NCI-H2227 (cell line): ENCODE results near the gene MFN1.
"Not testable (repeated sequence)": the region's sequence is repeated elsewhere in the genome, so short reads cannot be mapped to it uniquely, and the experiment has no call there.

Source experiments
- DNase-seq: peaks from one replicate; lab custom pipeline; 2025; ENCODE audit not compliant: unreplicated experiment; lab: John Stamatoyannopoulos, UW

Gene MFN1

GRCh38 chr3:179347345-179348194, at the start of gene MFN1:
Gene MFN1 (plus strand): TSS chr3:179347709. CDS start chr3:179348852, 1,143 bp downstream.
- peak; percentile 95 for DNase-seq

GRCh38 chr3:179297971-179298725, 49.4 kb upstream of the MFN1 start:
- DNase-seq, result no peak

DNA sequence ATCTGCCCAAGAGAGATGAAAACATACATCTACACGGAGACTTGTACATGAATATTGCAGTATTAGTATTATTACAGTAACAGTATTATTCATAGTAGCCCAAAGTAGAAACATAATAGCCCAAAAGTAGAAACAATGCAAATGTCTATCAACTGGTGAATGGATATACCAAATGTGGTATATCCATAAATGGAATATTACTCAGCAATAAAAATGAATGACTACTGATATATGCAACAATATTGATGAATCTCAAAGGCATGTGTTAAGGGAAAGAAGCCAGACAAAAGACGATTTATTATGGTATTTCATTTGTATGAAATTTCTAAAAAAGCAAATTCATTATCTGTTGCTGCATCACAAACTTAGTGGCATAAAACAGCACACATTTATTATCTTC, 48.2 kb upstream of the MFN1 start:
- DNase-seq, result no peak

- no peak for DNase-seq
Observed at GRCh38 chr3:179299999-179300613, 47.4 kb upstream of the MFN1 start.

GRCh38 chr3:179301645-179302044, 45.9 kb upstream of the MFN1 start:
- DNase-seq, result no peak

GRCh38 chr3:179302111-179302510, 45.4 kb upstream of the MFN1 start:
- no peak for DNase-seq

DNA sequence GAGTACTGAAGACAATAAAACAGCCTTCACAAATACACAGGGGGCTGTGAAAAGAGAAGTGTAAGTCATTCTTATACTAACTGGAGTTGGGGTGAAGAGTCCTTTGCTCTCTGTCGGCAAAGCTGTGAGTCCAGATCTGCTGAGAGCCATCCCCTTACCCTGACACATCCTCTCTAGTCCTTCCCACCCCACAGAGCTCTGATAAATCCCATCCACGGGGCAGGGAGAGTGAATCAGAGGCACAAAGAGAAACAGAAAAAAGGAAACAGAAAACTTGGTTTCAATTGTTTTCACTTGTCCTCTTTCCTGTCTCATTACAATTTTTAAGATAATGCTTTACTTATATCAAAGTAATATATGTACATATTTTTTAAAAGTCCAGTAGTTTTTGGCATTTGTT, 42.9 kb upstream of the MFN1 start:
- DNase-seq, result no peak

GRCh38 chr3:179307362-179307761, 40.1 kb upstream of the MFN1 start:
- DNase-seq, result not testable (repeated sequence)

DNA sequence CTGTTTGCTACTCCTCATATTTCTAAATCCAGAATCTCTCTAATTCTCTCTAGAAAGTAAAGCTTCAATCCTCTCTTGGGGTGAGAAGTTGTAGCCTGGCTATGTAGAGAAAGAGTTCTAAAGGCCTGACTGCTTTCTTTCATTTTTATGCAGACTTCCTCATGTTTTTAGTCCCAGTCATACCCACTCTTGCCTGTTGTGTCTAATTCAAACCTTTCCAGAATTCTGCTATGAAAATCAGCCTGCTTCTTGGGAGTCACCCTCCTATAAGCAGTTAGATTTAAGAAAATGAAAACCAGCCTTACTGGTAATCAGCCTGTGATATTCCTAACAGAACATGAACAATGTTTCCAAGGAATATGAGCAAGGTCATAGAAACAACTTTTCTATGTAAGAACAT, 39.5 kb upstream of the MFN1 start:
- no peak for DNase-seq

GRCh38 chr3:179309225-179310078, 38.1 kb upstream of the MFN1 start:
- DNase-seq, result no peak

DNA sequence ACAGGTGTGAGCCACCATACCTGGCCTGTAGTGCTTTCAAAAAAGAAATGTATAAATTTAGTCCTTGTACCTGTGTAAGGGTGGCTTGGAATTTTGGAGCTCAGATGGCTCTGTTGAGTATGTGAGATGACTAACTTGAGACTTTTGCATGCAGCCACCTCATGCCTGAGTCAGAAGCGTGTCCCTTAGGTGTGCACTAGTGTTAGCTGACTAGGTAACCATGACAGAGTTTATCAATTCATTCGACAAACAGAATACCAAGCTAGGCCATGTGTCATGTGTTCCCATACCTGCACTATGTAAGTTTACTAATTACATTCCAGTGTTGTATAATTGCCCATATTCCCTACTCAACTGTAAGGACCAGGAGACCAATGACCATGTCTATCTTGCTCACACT, 28.6 kb upstream of the MFN1 start:
- no peak for DNase-seq

DNA sequence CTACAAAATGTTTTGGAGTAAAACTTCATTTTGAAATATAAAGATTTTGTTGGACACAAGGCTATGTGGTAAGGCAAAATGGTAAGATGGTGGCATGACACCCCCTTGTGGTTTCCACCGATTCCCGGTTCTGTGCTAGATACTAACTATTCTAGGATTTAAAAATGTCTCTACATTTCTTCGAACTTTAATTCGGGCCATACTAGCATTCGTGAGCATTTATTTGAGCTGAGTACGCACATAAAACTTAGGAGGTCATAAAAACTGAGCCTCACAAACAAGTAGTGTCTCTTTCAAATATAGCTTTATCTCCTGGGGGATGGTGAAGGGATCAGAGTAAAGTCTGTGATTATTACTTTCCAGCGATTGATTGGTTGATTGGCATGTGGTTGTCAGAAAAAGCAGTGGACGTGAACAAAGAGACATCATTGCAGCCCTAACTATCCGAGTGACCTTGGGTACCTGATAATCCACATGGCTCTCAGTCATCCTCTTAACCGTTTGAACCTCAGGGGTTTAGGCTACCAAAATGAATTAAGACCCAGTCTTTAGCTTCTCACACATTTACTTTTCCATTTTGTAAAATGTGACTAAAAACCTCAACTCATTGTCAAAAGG, 25.7 kb upstream of the MFN1 start:
- peak; percentile 42 for DNase-seq

DNA sequence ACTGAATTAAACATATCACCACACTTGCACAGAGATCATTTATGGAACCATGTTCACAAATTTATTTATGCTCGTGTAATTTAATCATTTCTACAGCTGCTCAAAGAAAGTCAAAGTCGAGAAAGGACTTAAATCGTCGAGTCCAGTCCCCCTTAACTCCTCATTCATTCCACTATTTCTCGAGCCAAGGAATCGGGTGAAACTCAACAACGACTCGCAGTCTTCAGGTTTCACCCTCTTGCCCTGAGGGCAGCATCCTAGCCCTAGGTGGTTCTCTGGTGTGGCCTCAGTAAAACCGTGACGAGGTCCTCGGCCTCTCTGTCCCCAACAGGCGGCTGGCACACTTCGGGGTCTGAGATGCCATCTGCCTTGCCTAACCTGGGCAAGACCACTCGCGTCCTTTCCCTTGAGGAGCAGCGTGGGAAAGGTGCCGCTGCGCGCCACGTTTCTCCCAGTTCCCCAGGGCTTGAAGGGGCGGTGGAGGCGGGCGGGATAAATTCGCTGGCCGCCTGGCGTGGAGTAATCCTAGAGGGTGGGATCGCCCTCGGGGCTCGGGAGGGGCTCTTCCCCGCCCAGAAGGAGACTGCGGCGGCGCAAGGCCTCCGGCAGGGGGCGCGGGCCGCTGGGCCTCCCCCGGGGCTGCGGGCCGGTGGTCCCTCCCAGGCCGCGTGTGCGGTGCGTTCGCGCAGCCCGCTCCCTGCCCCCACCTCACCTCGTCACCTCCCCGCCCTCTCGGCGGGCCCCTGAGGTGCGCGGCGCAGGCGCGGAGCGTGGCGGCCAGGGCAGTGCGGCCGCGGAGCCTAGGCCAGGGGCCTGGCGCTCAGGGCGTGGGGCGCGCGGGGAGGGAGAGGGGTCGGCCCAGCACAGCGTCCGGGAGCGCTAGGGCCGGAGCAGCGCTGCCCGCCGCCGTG, 25.0 kb upstream of the MFN1 start, which contains the start of gene ZNF639:
ZNF639 (plus strand) TSS at position 746 of the 911 bp plus-strand sequence. CDS start 5,263 bp downstream, outside the sequence.
- DNase-seq, result peak; percentile 94

- peak; percentile 82 for DNase-seq
Observed at GRCh38 chr3:179323197-179324110, 24.1 kb upstream of the MFN1 start.

DNA sequence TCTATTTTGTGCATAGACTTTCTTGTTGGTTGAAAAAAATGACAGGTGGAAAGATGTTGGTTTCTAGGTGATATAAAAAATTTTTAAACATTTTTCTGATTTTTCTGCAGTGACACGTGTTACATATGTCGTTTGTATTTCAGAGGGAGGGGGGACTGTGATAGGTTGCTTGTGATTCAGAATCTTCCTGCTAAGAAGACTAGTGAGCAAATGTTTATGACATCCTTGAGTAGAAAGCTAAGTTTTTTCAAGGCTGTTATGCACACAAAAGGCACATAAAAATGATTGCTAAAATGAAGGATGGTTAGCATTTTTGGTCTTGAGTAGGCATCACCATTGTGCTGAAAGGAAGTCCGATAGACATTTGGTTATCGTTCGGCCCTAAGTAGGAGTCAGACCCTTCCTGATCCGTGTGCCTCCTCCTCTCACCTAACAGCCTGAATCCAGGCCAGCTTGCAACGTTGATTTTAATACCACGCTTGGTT, 23.2 kb upstream of the MFN1 start:
- no peak for DNase-seq

DNA sequence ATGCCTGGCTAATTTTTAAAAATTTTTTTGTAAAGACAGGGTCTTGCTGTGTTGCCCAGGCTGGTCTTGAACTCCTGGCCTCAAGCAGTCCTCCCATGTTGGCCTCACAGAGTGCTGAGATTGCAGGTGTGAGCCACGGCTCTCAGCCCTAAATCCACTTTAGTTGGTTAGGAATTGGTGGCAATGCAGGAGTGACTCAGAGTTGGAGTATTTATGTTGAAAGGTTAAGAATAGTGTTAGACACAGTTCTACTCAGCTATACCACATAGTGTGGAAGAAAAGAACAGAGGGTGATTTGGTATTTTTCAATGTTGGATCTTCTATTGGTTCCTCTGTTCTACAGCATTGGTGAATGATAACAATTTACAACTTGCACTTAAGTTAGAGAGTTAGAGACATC, 17.1 kb upstream of the MFN1 start:
- DNase-seq, result no peak

- DNase-seq, result no peak
Observed at GRCh38 chr3:179332240-179332639, 15.3 kb upstream of the MFN1 start.

DNA sequence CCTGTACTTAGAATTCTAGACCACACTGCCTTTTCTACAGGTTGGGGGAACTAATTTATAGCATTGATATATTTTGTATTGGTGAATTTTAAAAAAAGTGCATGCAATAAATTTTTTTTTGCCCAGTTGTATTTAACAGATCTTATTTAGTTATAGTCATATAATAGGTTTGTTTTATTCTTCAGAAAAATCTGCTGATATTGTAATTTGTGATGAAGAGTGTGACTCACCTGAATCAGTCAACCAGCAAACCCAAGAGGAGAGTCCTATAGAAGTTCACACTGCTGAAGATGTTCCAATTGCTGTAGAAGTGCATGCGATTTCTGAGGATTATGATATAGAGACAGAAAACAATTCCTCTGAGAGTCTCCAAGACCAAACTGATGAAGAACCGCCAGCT, 14.4 kb upstream of the MFN1 start:
- no peak for DNase-seq
